Measurements from ENCODE around the gene KIF26B. TPM values are rescaled to one million over a fixed set of nuclear protein-coding genes. Genes with fewer than 3 reads are reported as not detected.

The KIF26B gene
- total RNA-seq, 5 donors from 2014 or later (not counting 1 experiment from before 2014, with no cell fraction given) = 0.03 to 0.06 (median 0.05) TPM; not detected in 2

GRCh38 chr1:245246433-245246832 lies 91.6 kb downstream of the KIF26B start:
- H3K4me1 ChIP-seq (ENCODE audit: control insufficient read depth in 1 of 2, extremely low read depth in 1 of 2, insufficient read depth in 2 of 2, low read length in 2 of 2) = no peaks in the 10 kb centered on the region
- H3K36me3 ChIP-seq (ENCODE audit: control insufficient read depth in 2 of 2, extremely low read depth in 1 of 2, insufficient read depth in 1 of 2, low read length in 1 of 2) = no peaks in the 10 kb centered on the region
- no peak overlapping the region for H3K27ac Mint-ChIP-seq
- no peaks in the 10 kb centered on the region for H3K9me3 ChIP-seq
- peaks cover 0 to 3% of the 10 kb centered on the region in 2 experiments for H3K27me3 ChIP-seq (replicated peaks in 1 of 2; ENCODE audit: control insufficient read depth in 2 of 2, extremely low read depth in 1 of 2, insufficient read depth in 2 of 2, low read length in 1 of 2)
- H3K4me3 ChIP-seq (ENCODE audit: control insufficient read depth in 1 of 2, extremely low read depth in 1 of 2, low read length in 1 of 2) = no peak overlapping the region
- H3K27ac ChIP-seq (ENCODE audit: low read length) = no peak overlapping the region
- ChIA-PET CTCF (no interaction called here), POLR2A (no interaction called here)
- H3K36me3 Mint-ChIP-seq = no peaks in the 10 kb centered on the region
- H3K27me3 Mint-ChIP-seq = peaks cover 2 to 3% of the 10 kb centered on the region in 2 donors
- no peaks in the 10 kb centered on the region for H3K9me3 Mint-ChIP-seq
- no peak for ATAC-seq (replicated peaks in 1 of 4)
- 44% methylated on average over 1 of the region's 4 CpGs for WGBS (ENCODE audit: insufficient coverage)
- no peak for DNase-seq
- H3K4me3 Mint-ChIP-seq = no peak overlapping the region
- no peaks in the 10 kb centered on the region for H3K4me1 Mint-ChIP-seq

GRCh38 chr1:245247356-245247755 lies 92.6 kb downstream of the KIF26B start:
- Mint-ChIP-seq H3K27ac (no peak overlapping the region), H3K27me3 (peaks cover 0 to 2% of the 10 kb centered on the region in 2 donors), H3K9me3 (peaks cover 0 to 1% (median 0%) of the 10 kb centered on the region in 3 donors), H3K4me1 (no peaks in the 10 kb centered on the region), H3K36me3 (no peaks in the 10 kb centered on the region), H3K4me3 (no peak overlapping the region)
- ATAC-seq (replicated peaks in 1 of 4) (no peak), DNase-seq (no peak)
- H3K4me1 ChIP-seq (ENCODE audit: control insufficient read depth in 1 of 2, extremely low read depth in 1 of 2, insufficient read depth in 2 of 2, low read length in 2 of 2) = no peaks in the 10 kb centered on the region
- no peak overlapping the region for H3K4me3 ChIP-seq (ENCODE audit: control insufficient read depth in 1 of 2, extremely low read depth in 1 of 2, low read length in 1 of 2)
- H3K9me3 ChIP-seq = no peaks in the 10 kb centered on the region
- H3K27me3 ChIP-seq (replicated peaks in 1 of 2; ENCODE audit: control insufficient read depth in 2 of 2, extremely low read depth in 1 of 2, insufficient read depth in 2 of 2, low read length in 1 of 2) = no peaks in the 10 kb centered on the region
- CTCF ChIA-PET = no interaction called here
- 78% methylated on average over 8 of the region's 12 CpGs for WGBS (ENCODE audit: insufficient coverage)
- POLR2A ChIA-PET = no interaction called here
- no peak overlapping the region for H3K27ac ChIP-seq (ENCODE audit: low read length)
- no peaks in the 10 kb centered on the region for H3K36me3 ChIP-seq (ENCODE audit: control insufficient read depth in 2 of 2, extremely low read depth in 1 of 2, insufficient read depth in 1 of 2, low read length in 1 of 2)

DNA sequence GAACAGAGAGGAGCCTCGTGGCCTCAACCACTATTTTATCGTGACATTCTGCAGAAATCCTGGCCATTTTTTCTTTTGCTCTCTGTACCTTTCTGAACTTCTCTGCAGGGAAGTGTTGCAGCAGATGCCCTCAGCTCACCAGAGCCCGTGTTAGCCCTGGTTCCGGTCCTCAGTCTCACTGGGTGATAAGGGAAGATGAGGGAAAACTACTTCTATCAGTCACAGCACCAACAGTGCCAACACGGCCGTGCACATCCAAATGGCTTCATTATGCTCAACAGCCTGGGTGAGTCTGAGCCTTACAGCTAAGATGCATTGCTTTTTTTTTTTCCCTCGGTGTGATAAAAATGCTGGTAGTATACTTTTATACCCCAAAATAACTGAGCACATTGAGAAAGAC lies 93.0 kb downstream of the KIF26B start:
- Mint-ChIP-seq H3K4me1 (no peaks in the 10 kb centered on the region), H3K36me3 (no peaks in the 10 kb centered on the region), H3K27me3 (peaks cover 0 to 2% of the 10 kb centered on the region in 2 donors), H3K9me3 (peaks cover 0 to 4% (median 0%) of the 10 kb centered on the region in 3 donors), H3K4me3 (no peak overlapping the region), H3K27ac (no peak overlapping the region)
- Histone ChIP-seq H3K36me3 (ENCODE audit: control insufficient read depth in 2 of 2, extremely low read depth in 1 of 2, insufficient read depth in 1 of 2, low read length in 1 of 2) (no peaks in the 10 kb centered on the region), H3K4me3 (ENCODE audit: control insufficient read depth in 1 of 2, extremely low read depth in 1 of 2, low read length in 1 of 2) (no peak overlapping the region), H3K27me3 (replicated peaks in 1 of 2; ENCODE audit: control insufficient read depth in 2 of 2, extremely low read depth in 1 of 2, insufficient read depth in 2 of 2, low read length in 1 of 2) (no peaks in the 10 kb centered on the region), H3K4me1 (ENCODE audit: control insufficient read depth in 1 of 2, extremely low read depth in 1 of 2, insufficient read depth in 2 of 2, low read length in 2 of 2) (no peaks in the 10 kb centered on the region), H3K27ac (ENCODE audit: low read length) (no peak overlapping the region), H3K9me3 (no peaks in the 10 kb centered on the region)
- ChIA-PET POLR2A (interaction anchor here in 1 of 2 donors (0.8 kb wide), 1 partner anchor 1403 kb away, joined by 3 read pairs; no protein-coding TSS in a partner anchor), CTCF (no interaction called here)
- no peak for DNase-seq
- no CpG with 5 or more reads among the region's 7 CpGs for WGBS (ENCODE audit: insufficient coverage)
- no peak for ATAC-seq (replicated peaks in 1 of 4)

GRCh38 chr1:245248231-245248731 lies 93.5 kb downstream of the KIF26B start:
- no peak overlapping the region for H3K27ac ChIP-seq (ENCODE audit: low read length)
- ATAC-seq (replicated peaks in 1 of 4) (no peak), DNase-seq (no peak)
- no peaks in the 10 kb centered on the region for H3K4me1 Mint-ChIP-seq
- H3K4me1 ChIP-seq (ENCODE audit: control insufficient read depth in 1 of 2, extremely low read depth in 1 of 2, insufficient read depth in 2 of 2, low read length in 2 of 2) = no peaks in the 10 kb centered on the region
- WGBS (ENCODE audit: insufficient coverage) = 86% methylated on average over 17 of the region's 18 CpGs
- H3K27ac Mint-ChIP-seq = no peak overlapping the region
- CTCF ChIA-PET = no interaction called here
- no peak overlapping the region for H3K4me3 ChIP-seq (ENCODE audit: control insufficient read depth in 1 of 2, extremely low read depth in 1 of 2, low read length in 1 of 2)
- H3K36me3 Mint-ChIP-seq = no peaks in the 10 kb centered on the region
- no peaks in the 10 kb centered on the region for H3K27me3 ChIP-seq (replicated peaks in 1 of 2; ENCODE audit: control insufficient read depth in 2 of 2, extremely low read depth in 1 of 2, insufficient read depth in 2 of 2, low read length in 1 of 2)
- peaks cover 0 to 2% of the 10 kb centered on the region in 2 donors for H3K27me3 Mint-ChIP-seq
- POLR2A ChIA-PET = interaction anchor here in 1 of 2 donors (0.8 kb wide), 1 partner anchor 1404 kb away, joined by 3 read pairs; no protein-coding TSS in a partner anchor
- peaks cover 0 to 4% (median under 1%) of the 10 kb centered on the region in 3 donors for H3K9me3 Mint-ChIP-seq
- no peaks in the 10 kb centered on the region for H3K9me3 ChIP-seq
- H3K4me3 Mint-ChIP-seq = no peak overlapping the region
- no peaks in the 10 kb centered on the region for H3K36me3 ChIP-seq (ENCODE audit: control insufficient read depth in 2 of 2, extremely low read depth in 1 of 2, insufficient read depth in 1 of 2, low read length in 1 of 2)

- peaks cover 0 to 6% of the 10 kb centered on the region in 2 experiments for H3K27me3 ChIP-seq (replicated peaks in 1 of 2; ENCODE audit: control insufficient read depth in 2 of 2, extremely low read depth in 1 of 2, insufficient read depth in 2 of 2, low read length in 1 of 2)
- H3K4me3 Mint-ChIP-seq = no peak overlapping the region
- no peak overlapping the region for H3K4me3 ChIP-seq (ENCODE audit: control insufficient read depth in 1 of 2, extremely low read depth in 1 of 2, low read length in 1 of 2)
- DNase-seq (no peak), ATAC-seq (replicated peaks in 1 of 4) (no peak)
- H3K4me1 Mint-ChIP-seq = no peaks in the 10 kb centered on the region
- peaks cover 0 to 11% of the 10 kb centered on the region in 2 donors for H3K27me3 Mint-ChIP-seq
- no peak overlapping the region for H3K27ac ChIP-seq (ENCODE audit: low read length)
- POLR2A ChIA-PET = no interaction called here
- H3K27ac Mint-ChIP-seq = no peak overlapping the region
- CTCF ChIA-PET = no interaction called here
- H3K4me1 ChIP-seq (ENCODE audit: control insufficient read depth in 1 of 2, extremely low read depth in 1 of 2, insufficient read depth in 2 of 2, low read length in 2 of 2) = no peaks in the 10 kb centered on the region
- H3K9me3 Mint-ChIP-seq = peaks cover 0 to 9% (median 2%) of the 10 kb centered on the region in 3 donors
- no peaks in the 10 kb centered on the region for H3K36me3 Mint-ChIP-seq
- H3K9me3 ChIP-seq = no peaks in the 10 kb centered on the region
- 83% methylated on average over 3 of the region's 3 CpGs for WGBS (ENCODE audit: insufficient coverage)
- H3K36me3 ChIP-seq (ENCODE audit: control insufficient read depth in 2 of 2, extremely low read depth in 1 of 2, insufficient read depth in 1 of 2, low read length in 1 of 2) = no peaks in the 10 kb centered on the region
Measured at GRCh38 chr1:245255783-245256182, 101.0 kb downstream of the KIF26B start.

GRCh38 chr1:245256528-245256927 lies 101.7 kb downstream of the KIF26B start:
- H3K9me3 Mint-ChIP-seq = peaks cover 0 to 9% (median 2%) of the 10 kb centered on the region in 3 donors
- ChIA-PET CTCF (no interaction called here), POLR2A (no interaction called here)
- 90% methylated on average over 2 of the region's 6 CpGs for WGBS (ENCODE audit: insufficient coverage)
- Histone ChIP-seq H3K9me3 (no peaks in the 10 kb centered on the region), H3K4me1 (ENCODE audit: control insufficient read depth in 1 of 2, extremely low read depth in 1 of 2, insufficient read depth in 2 of 2, low read length in 2 of 2) (no peaks in the 10 kb centered on the region), H3K4me3 (ENCODE audit: control insufficient read depth in 1 of 2, extremely low read depth in 1 of 2, low read length in 1 of 2) (no peak overlapping the region), H3K27ac (ENCODE audit: low read length) (no peak overlapping the region), H3K36me3 (ENCODE audit: control insufficient read depth in 2 of 2, extremely low read depth in 1 of 2, insufficient read depth in 1 of 2, low read length in 1 of 2) (no peaks in the 10 kb centered on the region), H3K27me3 (replicated peaks in 1 of 2; ENCODE audit: control insufficient read depth in 2 of 2, extremely low read depth in 1 of 2, insufficient read depth in 2 of 2, low read length in 1 of 2) (peaks cover 0 to 6% of the 10 kb centered on the region in 2 experiments)
- peaks cover 0 to 11% of the 10 kb centered on the region in 2 donors for H3K27me3 Mint-ChIP-seq
- no peaks in the 10 kb centered on the region for H3K36me3 Mint-ChIP-seq
- H3K27ac Mint-ChIP-seq = no peak overlapping the region
- H3K4me1 Mint-ChIP-seq = no peaks in the 10 kb centered on the region
- no peak overlapping the region for H3K4me3 Mint-ChIP-seq
- no peak for ATAC-seq (replicated peaks in 1 of 4)
- no peak for DNase-seq
